GM19463 (cell line): ENCODE results near the gene RHBDL3.
"Not testable (repeated sequence)": the region's sequence is repeated elsewhere in the genome, so short reads cannot be mapped to it uniquely, and the experiment has no call there.

Experiments used
- ATAC-seq: cut with Tn5 transposase; IDR thresholded peaks from one replicate; pipeline ENCODE4 v1.9.1; 2021; ENCODE audit warnings: mild to moderate bottlenecking, moderate library complexity; ENCODE audit not compliant: unreplicated experiment

RHBDL3 gene, protein sequence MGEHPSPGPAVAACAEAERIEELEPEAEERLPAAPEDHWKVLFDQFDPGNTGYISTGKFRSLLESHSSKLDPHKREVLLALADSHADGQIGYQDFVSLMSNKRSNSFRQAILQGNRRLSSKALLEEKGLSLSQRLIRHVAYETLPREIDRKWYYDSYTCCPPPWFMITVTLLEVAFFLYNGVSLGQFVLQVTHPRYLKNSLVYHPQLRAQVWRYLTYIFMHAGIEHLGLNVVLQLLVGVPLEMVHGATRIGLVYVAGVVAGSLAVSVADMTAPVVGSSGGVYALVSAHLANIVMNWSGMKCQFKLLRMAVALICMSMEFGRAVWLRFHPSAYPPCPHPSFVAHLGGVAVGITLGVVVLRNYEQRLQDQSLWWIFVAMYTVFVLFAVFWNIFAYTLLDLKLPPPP

DNA sequence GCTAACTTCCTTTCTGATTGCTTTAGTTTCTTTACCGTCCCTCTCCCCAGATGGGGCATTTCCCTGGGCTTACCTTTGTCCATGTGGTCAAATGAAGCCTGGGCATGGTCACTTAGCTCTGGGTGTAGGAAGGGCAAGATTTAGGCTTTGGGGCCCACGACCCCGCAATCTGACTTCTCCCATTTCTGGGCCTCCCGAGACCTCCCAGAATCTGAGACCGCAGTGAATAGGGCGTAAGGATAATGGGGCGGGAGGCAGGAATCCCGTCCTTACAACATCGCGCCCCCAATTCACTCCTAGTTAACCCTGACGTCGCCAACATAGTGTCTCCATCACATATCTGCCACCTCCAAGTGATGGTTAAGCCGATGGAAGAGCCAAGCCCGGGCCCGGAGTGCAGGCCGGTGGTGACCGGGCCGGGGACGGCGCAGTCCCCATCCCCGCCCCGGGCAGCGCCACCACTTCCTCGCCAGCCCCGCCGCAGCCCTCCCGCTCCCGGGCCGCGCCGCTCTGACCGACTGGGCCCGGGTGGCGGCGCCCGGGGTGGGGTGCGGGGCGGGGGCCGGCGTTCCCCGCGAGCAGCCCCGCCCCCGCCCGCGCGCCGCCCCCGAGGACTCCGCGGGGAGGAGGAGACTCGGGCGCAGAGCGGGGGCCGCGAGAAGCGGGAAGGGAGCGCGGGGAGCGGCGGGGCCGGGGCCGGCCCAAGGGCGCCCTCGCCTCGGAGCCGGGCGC, at the start of gene RHBDL3:
Gene RHBDL3, plus strand, starts transcription at position 641 of the 732 bp plus-strand sequence. CDS start 358 bp downstream, outside the sequence.
- no peak for ATAC-seq

DNA sequence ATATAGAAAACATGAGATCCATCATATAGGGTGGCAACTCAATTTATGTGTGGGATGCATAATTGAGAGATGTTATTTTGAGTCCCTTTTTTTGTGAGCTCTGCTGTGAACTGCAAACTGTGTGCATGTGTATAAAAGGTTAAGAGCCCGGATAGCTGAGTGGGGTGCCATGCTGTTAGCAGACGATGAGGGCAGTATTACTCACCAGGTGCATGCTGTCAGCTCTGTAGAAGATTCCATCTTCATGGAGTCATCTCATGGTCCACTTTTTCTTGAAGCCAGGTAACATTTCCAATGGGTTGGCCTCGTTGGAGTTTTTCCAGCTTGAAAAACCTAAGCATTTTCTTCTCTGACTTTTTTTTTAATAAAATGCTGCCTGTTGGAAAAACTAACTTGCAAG, 43.0 kb upstream of the RHBDL3 start:
- ATAC-seq = no peak

DNA sequence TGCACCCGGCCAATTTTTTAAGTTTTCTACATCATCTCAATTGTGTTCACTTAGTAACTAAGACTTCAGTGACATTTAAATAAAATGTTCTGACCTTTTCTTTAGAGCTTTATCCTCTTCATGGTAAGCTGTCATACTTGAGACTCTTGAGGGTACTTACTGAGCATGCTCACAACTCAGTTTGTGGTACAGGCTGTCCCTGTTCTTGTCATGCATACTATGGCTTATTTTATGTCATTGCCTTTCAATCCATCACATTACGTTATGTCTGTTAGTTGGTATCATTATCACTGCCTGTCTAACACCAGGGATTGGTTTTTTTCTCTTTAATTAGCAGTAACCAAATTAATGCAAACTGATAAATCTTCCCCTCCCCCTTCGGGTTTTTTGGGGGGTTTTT, 41.9 kb upstream of the RHBDL3 start:
- ATAC-seq = no peak

DNA sequence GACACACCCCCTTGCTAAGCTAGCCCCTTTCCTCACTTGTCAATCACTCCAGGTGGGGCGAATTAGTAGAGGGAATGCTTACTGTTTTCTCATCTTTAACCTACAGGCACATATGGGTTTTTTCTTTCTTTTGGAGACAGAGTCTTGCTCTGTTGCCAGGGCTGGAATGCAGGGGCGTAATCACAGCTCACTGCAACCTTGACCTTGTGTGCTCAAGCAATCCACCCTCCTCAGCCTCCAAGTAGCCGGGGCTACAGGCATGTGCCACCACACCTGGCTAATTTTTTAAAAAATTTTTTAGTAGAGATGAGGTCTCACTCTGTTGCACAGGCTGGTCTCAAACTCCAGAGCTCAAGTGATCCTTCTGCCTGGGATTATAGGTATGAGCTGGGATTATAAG, 38.7 kb upstream of the RHBDL3 start:
- ATAC-seq = no peak

DNA sequence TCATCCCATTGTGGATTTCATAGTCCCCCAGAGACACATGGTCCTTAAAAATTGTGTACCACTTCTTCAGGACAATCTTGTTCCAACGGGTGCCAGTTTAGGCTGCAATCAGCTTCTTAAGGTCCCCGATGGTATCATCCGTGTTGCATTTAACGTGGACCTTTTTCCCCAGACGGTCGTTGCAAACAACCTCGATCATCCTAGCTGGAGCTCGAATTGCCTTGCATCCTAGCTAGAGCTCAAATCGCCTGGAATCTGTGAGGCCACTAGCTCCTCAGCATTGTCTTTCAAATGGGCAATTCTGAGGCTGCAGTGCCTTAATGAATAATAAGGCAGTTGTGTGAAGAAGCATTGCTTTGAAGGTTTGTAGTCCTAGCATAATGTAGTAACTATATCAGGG, 37.7 kb upstream of the RHBDL3 start:
- no peak for ATAC-seq

DNA sequence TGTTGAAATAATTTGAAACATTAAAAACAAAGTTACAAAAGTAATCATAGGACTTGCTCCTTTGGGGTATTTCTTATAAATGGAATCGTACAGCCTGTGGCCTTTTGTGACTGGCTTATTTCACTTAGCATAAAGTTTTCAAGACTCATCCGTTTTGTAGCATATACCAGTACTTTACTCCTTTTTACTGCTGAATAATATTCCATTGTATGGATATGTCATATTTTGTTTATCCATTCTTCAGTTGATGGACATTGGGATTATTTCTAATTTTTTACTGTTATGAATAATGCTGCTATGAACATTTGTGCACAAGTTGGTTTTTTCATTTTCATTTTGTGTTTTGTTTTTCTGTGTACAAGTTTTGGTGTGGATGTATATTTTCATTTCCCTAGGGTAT, 30.0 kb upstream of the RHBDL3 start:
- no peak for ATAC-seq

DNA sequence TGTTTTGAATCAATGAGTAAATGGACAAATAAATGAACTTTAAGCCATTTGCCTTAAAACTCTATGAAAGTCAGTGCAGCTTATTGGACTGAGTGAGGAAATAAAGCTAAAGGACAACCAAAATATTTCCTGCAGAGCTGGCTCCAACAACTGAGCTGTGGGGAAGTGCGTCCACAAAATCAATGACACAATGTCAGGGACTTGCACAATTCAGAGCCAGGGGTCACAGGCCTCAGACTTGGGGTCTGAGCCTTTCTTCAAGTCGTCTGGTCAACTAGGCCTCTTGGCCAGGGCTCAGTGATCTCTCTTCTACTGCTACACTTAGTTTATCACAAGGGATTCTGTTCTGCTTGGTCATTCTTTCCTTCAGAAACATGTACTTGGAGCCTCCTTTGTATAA, 26.2 kb upstream of the RHBDL3 start:
- no peak for ATAC-seq

DNA sequence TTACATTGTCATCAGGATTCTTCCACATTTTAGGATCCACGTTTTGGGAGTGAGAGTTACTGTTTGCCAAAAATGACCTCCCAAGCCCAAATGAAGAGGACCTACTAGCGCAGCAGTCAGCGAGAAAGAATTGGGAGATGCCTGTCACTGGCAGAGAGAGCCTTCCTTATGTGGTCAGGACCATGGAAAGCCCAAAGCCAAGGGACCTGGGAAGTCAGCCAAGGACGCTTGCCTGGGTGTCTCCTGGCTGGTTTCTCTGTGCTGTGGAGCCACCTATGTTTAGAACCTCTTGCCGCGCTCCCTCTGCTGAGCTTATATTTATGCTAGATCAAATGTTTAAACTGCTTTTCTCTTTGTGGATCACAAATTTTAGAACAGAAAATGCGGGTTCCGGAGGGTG, 24.9 kb upstream of the RHBDL3 start:
- no peak for ATAC-seq

DNA sequence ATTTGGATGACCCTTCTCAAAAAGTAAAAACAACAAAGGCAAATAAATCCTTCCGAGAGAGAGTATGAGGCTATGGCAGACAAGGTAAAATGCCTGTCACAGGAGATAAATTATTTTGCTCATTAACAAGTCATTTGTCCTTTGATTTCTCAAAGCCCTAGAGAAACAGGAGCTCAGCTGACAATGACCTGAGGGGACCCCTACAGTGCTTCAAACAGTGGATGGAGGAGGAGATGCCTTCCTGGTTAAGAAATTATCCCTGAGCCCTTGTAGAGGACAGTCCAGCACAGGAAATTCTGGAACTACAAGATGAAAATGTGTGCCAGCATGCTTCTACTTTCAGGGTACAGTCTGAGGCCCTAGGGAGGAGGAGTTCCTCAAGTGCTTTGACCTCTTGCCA, 24.0 kb upstream of the RHBDL3 start:
- ATAC-seq = no peak

DNA sequence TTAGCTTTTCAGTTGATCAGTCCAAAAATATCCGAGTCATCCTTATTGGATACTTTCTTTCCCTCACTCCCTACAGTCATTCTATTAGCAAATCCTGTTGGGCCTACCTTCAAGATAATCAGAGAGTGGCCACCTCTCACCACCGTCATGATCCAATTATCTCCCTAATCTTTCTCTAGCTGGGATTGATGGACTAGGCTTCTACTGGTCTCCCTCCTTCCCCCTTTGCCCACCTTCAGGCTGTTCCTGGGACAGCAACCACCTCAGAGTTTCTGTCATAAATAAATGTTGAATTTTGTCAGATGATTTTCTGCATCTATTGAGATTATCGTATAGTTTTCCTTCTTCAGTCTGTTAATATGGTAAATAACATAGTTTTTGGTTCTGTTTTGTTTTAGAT, 16.2 kb upstream of the RHBDL3 start:
- no peak for ATAC-seq

DNA sequence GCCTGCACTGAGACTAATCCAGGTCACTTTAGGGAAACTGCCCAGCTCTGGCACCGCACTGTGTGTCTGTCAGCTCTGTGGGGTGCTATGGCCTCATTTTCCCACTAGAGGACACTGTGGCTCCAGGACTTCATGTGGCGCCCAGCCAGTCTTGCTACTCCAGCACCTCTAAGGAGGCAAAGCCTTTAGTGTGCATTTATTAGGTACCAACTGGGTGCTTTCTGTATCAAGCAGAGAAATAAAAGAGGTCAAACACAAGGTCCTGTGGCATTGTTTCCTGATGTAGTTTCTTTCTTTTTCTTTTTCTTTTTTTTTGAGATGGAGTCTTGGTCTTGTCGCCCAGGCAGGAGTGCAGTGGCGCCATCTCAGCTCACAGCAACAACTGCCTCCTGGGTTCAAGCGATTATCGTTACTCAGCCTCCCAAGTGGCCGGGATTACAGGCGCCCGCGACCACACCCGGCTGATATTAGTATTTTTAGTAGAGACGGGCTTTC, 12.5 kb upstream of the RHBDL3 start:
- no peak for ATAC-seq

DNA sequence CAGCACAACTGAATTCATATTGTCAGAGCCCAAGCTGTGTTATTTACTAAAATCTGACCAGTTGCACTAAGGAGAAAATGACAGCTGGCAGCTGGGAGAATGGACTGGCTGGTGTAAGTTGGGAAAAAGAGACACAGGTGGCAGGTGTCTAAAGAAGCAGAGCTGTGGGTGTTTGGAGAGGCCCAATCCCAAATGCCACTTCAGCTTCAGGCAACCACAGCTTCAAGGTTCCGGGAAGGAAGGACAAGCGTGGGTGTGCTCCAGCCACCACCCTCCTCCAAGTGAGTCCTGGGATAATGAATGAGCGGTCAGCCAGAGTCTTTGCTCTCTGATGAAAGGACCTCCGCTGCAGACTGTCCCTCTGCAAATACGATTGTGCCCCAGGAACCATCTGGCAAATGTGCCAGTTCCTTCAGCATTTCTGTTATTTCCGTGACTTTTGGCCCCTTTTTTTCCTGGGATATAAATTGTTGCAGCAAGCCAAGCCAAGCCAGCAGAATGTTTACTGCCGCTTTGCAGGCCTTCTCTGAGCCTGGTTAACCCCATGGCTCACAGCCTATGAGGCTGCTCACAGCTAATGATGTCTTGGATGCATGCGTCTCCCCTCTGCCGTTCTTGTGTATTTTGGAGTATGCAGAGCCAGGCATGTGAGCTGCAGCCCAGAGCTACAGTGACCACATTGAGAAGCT, 9.5 kb upstream of the RHBDL3 start:
- ATAC-seq = no peak

DNA sequence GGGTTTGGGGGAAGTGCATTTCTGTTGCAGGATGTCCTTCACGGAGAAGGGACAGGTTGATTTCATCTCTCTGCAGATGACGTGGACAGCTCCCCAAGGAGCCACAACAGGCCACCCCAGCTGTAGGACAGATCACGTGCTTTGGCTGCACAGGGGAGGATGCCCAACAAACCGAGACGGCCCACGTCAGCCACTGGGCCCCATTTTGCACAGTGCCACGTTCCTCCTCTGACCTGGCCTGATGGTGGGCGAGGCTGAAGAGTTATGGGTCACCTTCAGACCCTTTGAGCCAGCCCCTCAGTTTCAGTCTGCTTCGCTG, 9.0 kb upstream of the RHBDL3 start:
- ATAC-seq = no peak

DNA sequence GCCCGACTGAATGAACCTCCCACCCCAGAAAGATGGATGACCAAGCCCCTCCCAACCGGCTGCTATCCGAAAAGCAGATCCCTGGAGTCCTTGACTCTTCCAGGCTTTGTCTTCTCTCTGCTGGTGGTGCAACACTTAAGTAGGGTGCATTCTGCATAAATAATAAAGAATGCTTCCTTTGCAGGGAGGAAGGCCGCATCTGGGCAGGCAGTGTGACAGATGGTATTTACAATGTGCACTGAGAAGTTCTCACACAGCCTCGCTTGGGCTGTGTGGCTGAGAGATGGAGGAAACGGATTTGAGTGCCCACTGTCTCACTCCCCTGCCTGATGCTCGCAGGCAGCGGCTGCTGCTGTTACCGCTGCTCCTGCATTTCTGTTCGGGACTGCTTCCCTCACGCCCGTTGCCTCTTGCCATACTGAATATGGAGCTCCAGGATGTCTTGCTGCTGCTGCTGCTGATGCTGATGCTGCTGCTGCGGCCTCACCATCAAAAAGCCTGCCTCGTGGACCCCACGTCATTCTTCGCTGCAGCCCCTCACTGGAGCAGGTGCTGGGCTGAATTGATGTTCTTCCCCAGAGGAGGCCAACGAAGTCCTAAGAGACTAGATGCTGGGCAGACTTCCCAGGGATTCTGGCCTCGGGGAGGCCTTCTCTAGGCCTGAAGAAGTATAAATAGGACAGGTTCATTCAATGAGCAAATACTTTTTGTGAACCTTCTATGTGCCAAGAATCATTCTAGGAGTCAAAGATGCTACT, 7.1 kb upstream of the RHBDL3 start:
- no peak for ATAC-seq

DNA sequence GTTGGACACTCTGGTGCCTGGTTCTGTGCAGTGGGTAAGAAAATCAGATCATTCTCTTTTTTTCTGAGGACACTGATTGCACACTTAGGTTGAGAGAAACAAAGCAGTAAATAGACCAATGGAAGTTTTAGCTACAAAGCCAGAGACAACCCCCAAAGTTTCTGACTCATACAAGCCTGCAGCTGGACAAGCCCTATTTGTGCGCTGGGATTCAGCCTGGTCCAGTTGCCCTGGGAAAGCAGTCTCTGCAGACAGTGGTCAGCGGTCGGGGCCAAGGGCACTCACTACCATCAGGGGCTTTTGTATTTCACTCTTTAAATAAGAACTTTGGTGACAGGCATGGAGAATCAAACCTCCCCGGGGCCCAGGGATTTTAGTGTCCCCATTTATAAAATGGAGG, 6.0 kb upstream of the RHBDL3 start:
- ATAC-seq = no peak

DNA sequence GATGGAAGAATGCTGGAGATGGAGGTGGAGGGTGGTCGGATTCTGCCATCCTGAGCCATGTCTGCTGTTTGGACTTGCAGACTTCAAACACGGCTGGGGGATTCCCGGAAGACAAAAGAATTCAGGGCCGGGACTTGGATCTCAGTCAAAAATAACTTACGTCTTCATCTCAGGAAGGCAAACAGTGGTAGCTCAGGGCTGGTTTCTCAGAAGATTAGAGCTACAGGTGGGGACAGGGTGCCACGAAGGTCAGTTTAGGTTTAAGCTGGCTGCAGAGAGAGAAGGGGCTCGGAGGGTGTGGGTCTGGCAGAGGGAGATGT, 4.3 kb upstream of the RHBDL3 start:
- no peak for ATAC-seq

DNA sequence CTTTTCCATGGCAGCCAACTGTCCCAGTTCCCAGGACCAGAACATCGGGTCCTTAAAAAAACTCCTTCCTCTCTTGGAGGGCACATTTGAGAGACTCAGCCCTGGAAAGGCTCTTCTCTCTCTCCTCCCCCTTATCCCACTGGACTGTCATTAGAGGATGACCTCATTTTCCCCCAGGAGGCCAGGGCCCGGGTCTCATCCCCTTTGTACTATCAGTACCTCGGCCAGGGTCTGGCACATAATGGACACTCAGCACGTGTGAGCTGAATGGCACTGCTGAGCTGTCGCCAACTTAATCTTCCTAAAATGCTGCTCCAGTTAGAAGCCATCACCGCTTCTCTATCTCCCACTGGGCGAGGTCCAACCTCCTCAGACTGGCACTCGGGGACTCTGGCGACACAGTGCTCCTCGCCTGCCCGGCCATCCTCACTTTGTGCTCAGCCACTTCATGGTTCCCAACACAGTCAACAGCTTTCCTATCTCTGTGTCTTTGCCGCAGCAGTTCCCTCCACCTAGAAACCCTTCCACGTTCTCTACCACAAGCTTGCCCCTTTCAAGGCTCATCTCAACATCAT, 3.6 kb upstream of the RHBDL3 start:
- ATAC-seq = no peak

DNA sequence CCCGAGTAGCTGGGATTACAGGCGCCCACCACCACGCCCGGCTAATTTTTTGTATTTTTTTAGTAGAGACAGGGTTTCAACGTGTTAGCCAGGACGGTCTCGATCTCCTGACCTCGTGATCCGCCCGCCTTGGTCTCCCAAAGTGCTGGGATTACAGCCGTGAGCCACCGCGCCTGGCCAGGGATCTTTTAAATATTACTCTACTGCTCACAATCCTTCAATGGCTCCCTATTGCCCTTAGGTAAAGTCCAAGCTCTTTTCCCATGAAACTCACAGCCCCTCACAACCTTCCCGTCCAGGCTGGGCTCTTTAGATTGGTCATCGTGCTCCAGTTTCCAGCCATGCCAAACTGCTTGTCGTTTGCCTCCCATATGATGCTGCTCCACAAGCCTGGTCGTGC, 2.1 kb upstream of the RHBDL3 start:
- not testable (repeated sequence) for ATAC-seq

DNA sequence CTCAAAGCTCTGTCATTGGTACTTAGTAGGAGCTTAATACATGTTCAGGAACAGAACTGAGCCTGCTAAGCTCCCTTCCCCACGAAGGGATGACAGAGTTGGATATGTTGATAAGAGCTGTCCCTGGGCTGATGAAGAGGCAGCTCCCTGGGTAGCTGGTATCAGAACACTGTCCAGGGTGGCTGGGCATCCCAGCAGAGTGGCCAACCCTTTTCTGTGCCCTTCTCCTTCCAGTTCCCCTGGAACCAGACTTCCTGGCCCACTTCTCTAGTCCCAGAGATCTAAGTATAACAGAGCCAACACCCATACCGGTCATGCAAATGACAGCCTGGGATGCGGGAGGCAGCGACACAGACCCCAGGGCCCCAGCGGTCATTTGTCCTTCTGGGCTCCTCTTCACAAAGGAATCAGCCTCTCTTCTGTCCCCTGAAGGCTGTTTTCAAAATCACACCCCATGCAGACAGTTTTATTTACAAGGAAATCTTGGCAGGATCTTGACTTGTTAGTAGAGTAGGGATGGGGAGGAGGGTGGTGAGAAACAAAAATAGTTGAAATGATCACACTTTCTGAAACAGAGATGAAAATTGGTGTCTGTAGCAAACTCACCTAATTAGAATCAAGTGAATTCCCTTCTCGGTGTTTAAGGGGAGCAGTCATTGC, 1.4 kb upstream of the RHBDL3 start:
- ATAC-seq = no peak

DNA sequence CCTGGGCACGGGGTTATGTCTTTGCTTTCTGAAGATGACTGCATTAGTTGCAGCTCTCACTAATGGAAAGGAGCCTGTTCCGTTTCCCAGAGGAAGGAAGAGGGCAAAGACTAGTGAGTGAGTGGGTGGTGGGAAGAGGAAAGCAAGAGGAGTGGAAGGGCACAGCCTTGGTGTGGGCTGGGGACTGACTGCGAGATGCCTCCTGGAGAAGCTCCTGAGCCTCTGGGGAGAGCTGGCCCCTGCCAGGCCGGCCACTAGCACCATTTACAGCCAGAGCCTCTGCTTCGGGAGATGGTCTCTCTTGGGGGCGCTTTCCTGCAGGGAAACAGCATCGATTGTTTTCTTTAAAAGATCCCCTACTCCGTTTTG, 825 bp upstream of the RHBDL3 start:
- no peak for ATAC-seq

DNA sequence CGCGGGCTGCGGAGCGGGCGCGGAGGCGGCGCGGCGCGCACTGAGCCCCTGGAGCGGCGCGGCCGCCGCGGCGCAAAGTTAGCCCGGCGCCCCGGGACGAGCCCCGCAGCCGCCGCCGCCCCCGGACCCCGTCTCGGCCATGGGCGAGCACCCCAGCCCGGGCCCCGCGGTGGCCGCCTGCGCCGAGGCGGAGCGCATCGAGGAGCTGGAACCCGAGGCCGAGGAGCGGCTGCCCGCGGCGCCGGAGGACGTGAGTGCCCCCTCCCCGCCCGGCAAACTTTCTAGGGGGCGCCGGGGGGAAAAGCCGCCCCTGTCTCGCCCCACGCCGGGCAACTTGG, 388 bp downstream of the RHBDL3 start:
- ATAC-seq = no peak
